HEK293T (cell line): ENCODE results near the gene EPHB6.

Experiments
- ELF4 ChIP-seq: fragments of 450-650 bp; IDR thresholded peaks from 2 replicates; pipeline ENCODE4 v1.6.1; 2017; ENCODE audit warnings: antibody characterized with exemption
- FOXK2 ChIP-seq: fragments of 450-650 bp; IDR thresholded peaks from 2 replicates; pipeline ENCODE4 v1.6.1; 2016; ENCODE audit warnings: mild to moderate bottlenecking
- FOXM1 ChIP-seq: fragments of 450-650 bp; IDR thresholded peaks from 2 replicates; pipeline ENCODE4 v1.6.1; 2017; ENCODE audit warnings: mild to moderate bottlenecking, borderline replicate concordance
- PKNOX1 ChIP-seq: fragments of 450-650 bp; IDR thresholded peaks from 2 replicates; pipeline ENCODE4 v1.6.1; 2016
- SUZ12 ChIP-seq: fragments of 450-650 bp; IDR thresholded peaks from 2 replicates; pipeline ENCODE4 v1.6.1; 2016; ENCODE audit warnings: mild to moderate bottlenecking
- ZNF384 ChIP-seq: fragments of 450-650 bp; IDR thresholded peaks from 2 replicates; pipeline ENCODE4 v1.6.1; 2016

DNA sequence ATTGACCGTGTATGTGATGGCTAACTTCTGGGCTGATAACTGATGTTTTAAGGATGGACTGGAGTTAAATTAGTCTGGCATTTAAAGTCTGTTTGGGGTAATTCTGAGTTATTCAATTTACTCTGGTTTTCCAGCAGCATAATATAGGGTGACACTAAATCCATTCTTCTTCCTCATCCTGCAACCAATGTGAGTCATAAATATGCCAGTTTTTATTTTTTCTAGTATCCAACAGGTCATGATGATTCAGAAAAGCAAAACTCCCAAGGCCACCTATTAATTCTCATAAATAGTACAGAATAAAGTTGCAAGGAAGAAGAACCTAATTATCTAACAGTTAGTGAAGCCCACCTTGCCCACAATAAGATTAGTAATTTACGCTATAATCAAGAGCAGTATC, 7.5 kb upstream of the EPHB6 start:
- TF ChIP-seq PKNOX1 (no peak), SUZ12 (no peak), FOXK2 (no peak), FOXM1 (no peak), ZNF384 (no peak), ELF4 (no peak)
